HepG2 (cell line): ENCODE measurements around the gene STIMATE. TPM values are rescaled to one million over a fixed set of nuclear protein-coding genes. Genes with fewer than 3 reads are reported as not detected.

Experiments
- ATAC-seq: fragments of 200-7000 bp; cut with Tn5 transposase; 3 replicates; pipeline ENCODE4 v1.9.1; 2020; ENCODE audit warnings: mild to moderate bottlenecking, moderate library complexity
- BruUV-seq: library from RNA; stranded (reverse); fragments of 400-500 nt; replicated peaks from 2 replicates; lab custom pipeline; 2021; lab: Mats Ljungman, UMichigan
- CTCF ChIA-PET: fragments of 300-600 bp; formaldehyde crosslinking; extraction: SDS; loops from one replicate; lab custom pipeline; 2021; ENCODE audit warnings: low total read pairs, inconsistent platforms, low intra/inter-chr PET ratio; lab: Yijun Ruan, JAX
- POLR2A ChIA-PET: fragments of 350-600 bp; sonication (Branson Sonifier 250); formaldehyde crosslinking; loops from one replicate; lab custom pipeline; 2020; ENCODE audit warnings: antibody characterized with exemption, inconsistent platforms; lab: Yijun Ruan, JAX
- DNase-seq: peaks from one replicate; pipeline ENCODE4 v3.0.0-alpha.2; 2015; ENCODE audit warnings: low spot score
- FAIRE-seq: peaks from 3 replicates; lab custom pipeline; 2011; peaks lifted over from hg19 to GRCh38; lab: Jason Lieb, UNC
- H2AFZ ChIP-seq: one replicate; pipeline ENCODE4 v1.6.1; 2011; ENCODE audit warnings: low read length, inconsistent platforms
- H3K27ac ChIP-seq: fragments of 300-600 bp; 3 replicates; pipeline ENCODE4 v1.8.0; 2011; ENCODE audit warnings: mixed run types, mild to moderate bottlenecking, mixed read lengths, low read length, inconsistent platforms; ENCODE audit not compliant: insufficient read depth; ENCODE audit errors: extremely low read length
- H3K27me3 ChIP-seq, 2 experiments: fragments of 200-600 bp in 1 of 2; 2 replicates in 1 of 2; 3 replicates in 1 of 2; pipeline versions ENCODE4 v1.6.0 to v1.8.0; 2011; ENCODE audit warnings: low read length in 2 of 2, mild to moderate bottlenecking in 2 of 2, moderate library complexity in 2 of 2, inconsistent platforms in 1 of 2; ENCODE audit not compliant: insufficient read depth in 2 of 2, control insufficient read depth in 1 of 2
- H3K36me3 ChIP-seq, 2 experiments: fragments of 200-600 bp in 1 of 2; replicated peaks in 1 of 2; 2 replicates in 1 of 2; 3 replicates in 1 of 2; pipeline versions ENCODE4 v1.5.1 to v1.8.0; 2011; ENCODE audit warnings: low read length in 2 of 2, inconsistent platforms in 1 of 2; ENCODE audit not compliant: insufficient read depth in 2 of 2, control insufficient read depth in 1 of 2
- H3K4me1 ChIP-seq: 2 replicates; pipeline ENCODE4 v1.5.1; 2012; ENCODE audit warnings: low read length, inconsistent platforms; ENCODE audit not compliant: insufficient read depth
- H3K4me2 ChIP-seq: 2 replicates; pipeline ENCODE4 v1.6.0; 2011; ENCODE audit warnings: low read depth, low read length, inconsistent platforms
- H3K4me3 ChIP-seq, 3 experiments: fragments of 200-600 bp in 1 of 3; sonication (generic), shearing (Covaris generic) in 1 of 3; replicated peaks in 1 of 3; 2 replicates each; pipeline ENCODE4 v1.5.1; 2011 to 2016; ENCODE audit warnings: low read length in 3 of 3, inconsistent platforms in 2 of 3, low read depth in 2 of 3, mild to moderate bottlenecking in 2 of 3, control low read depth in 1 of 3, mixed read lengths in 1 of 3; ENCODE audit not compliant: insufficient read depth in 1 of 3
- H3K79me2 ChIP-seq: one replicate; pipeline ENCODE4 v1.6.1; 2011; ENCODE audit warnings: low read length, inconsistent platforms; ENCODE audit not compliant: insufficient read depth
- H3K9ac ChIP-seq: 2 replicates; pipeline ENCODE4 v1.6.0; 2011; ENCODE audit warnings: mild to moderate bottlenecking, low read depth, low read length, inconsistent platforms; ENCODE audit not compliant: insufficient read depth
- H3K9me3 ChIP-seq: 2 replicates; pipeline ENCODE4 v1.5.1; 2012; ENCODE audit warnings: mild to moderate bottlenecking, low read length
- H4K20me1 ChIP-seq: 2 replicates; pipeline ENCODE4 v1.6.0; 2011; ENCODE audit warnings: inconsistent platforms, mild to moderate bottlenecking, low read length, moderate library complexity; ENCODE audit not compliant: insufficient read depth
- BHLHE40 ChIP-seq: IDR thresholded peaks from 2 replicates; pipeline ENCODE4 v1.6.1; 2011; ENCODE audit warnings: low read length, improper control_type of control experiment
- CCAR2 ChIP-seq: fragments of 200-400 bp; formaldehyde crosslinking; optimal IDR thresholded peaks from 2 replicates; pipeline ENCODE3; 2018; ENCODE audit warnings: low read depth, mild to moderate bottlenecking, low read length, moderate library complexity
- NFKB2 ChIP-seq: sonication (generic); formaldehyde crosslinking; IDR thresholded peaks from 2 replicates; pipeline ENCODE4 v1.4.0; 2020; ENCODE audit warnings: missing genetic modification reagents, borderline replicate concordance
- PATZ1 ChIP-seq: sonication (generic); formaldehyde crosslinking; IDR thresholded peaks from 2 replicates; pipeline ENCODE4 v1.4.0; 2020; ENCODE audit warnings: missing genetic modification reagents
- PRDM15 ChIP-seq: sonication (generic); formaldehyde crosslinking; IDR thresholded peaks from 2 replicates; pipeline ENCODE4 v1.4.0; 2020; ENCODE audit warnings: missing genetic modification reagents
- RCOR2 ChIP-seq: IDR thresholded peaks from 2 replicates; pipeline ENCODE4 v1.6.1; 2016; ENCODE audit warnings: missing biosample characterization, missing genetic modification reagents
- USF2 ChIP-seq, 2 experiments: sonication (generic) in 1 of 2; formaldehyde crosslinking in 1 of 2; IDR thresholded peaks; 2 replicates each; pipeline versions ENCODE4 v1.5.1 to v1.6.1; 2011 to 2020; ENCODE audit warnings: borderline replicate concordance in 1 of 2, low read depth in 1 of 2, low read length in 1 of 2, mild to moderate bottlenecking in 1 of 2, missing genetic modification reagents in 1 of 2, moderate library complexity in 1 of 2
- ZBTB21 ChIP-seq: sonication (generic); formaldehyde crosslinking; IDR thresholded peaks from 2 replicates; pipeline ENCODE4 v1.4.0; 2020; ENCODE audit warnings: missing genetic modification reagents
- ZBTB7B ChIP-seq: sonication (generic); formaldehyde crosslinking; IDR thresholded peaks from 2 replicates; pipeline ENCODE4 v1.4.0; 2020; ENCODE audit warnings: missing genetic modification reagents
- ZMYM3 ChIP-seq: sonication (generic); formaldehyde crosslinking; IDR thresholded peaks from 2 replicates; pipeline ENCODE4 v1.5.1; 2020; ENCODE audit warnings: mild to moderate bottlenecking, missing genetic modification reagents
- ZNF251 ChIP-seq: sonication (generic); formaldehyde crosslinking; IDR thresholded peaks from 2 replicates; pipeline ENCODE4 v1.9.0; 2021; ENCODE audit warnings: mild to moderate bottlenecking, missing genetic modification reagents
- ZNF282 ChIP-seq: fragments of 450-650 bp; IDR thresholded peaks from 2 replicates; pipeline ENCODE4 v1.6.1; 2018; ENCODE audit not compliant: partially characterized antibody
- ZNF672 ChIP-seq: sonication (generic); formaldehyde crosslinking; IDR thresholded peaks from 2 replicates; pipeline ENCODE4 v1.8.1; 2022; ENCODE audit warnings: missing genetic modification reagents
- WGBS: methylation state at CpG from one replicate; pipeline ENCODE4 v1.1.6; 2017; ENCODE audit warnings: low lambda C conversion rate; 5-methylcytosine and 5-hydroxymethylcytosine counted together
- in situ Hi-C: cut with HindIII; loops from 2 replicates; pipeline ENCODE4 v1.10.0; 2017; ENCODE audit warnings: low pct_unique_long_range_greater_than_20kb; ENCODE audit not compliant: extremely low pct_ligation_motif_present
- intact Hi-C: fragments of 100-400 bp; cut with micrococcal nuclease; formaldehyde crosslinking; loops from one replicate; pipeline ENCODE4 v1.10.0; 2022; ENCODE audit not compliant: unreplicated experiment
- polyA plus RNA-seq, 8 experiments: library from polyadenylated mRNA; depleted of rRNA in 3 of 8; stranded (reverse) in 7 of 8; unstranded in 1 of 8; fragments of >200 nt; fragmentation: Illumina TruSeq in 4 of 8; extraction: Trizol in 4 of 8; gene quantifications; 2 replicates each; pipeline versions ENCODE4 v1.2.1 to v1.2.3, GENCODE V29; 2011 to 2016; ENCODE audit warnings: low read depth in 4 of 8, missing spikeins in 1 of 8, mixed read lengths in 1 of 8; ENCODE audit not compliant: insufficient read depth in 1 of 8
- total RNA-seq, 5 experiments: library from RNA; depleted of rRNA; stranded (reverse); fragments of >200 nt; fragmentation: Illumina TruSeq; extraction: Trizol; gene quantifications; 2 replicates each; pipeline ENCODE4 v1.2.3, GENCODE V29; 2016; ENCODE audit warnings: low read depth in 1 of 5

STIMATE gene
- total and polyA plus RNA-seq, 2 of the 13 experiments (the other 11 are each of a cell fraction or from before 2014, with no cell fraction given): 5.7 to 11.7 TPM

- no peak for TF ChIP-seq CCAR2
- TF ChIP-seq PRDM15 (CRISPR knock-in tag): no peak
- no peak for TF ChIP-seq RCOR2 (CRISPR knock-in tag)
- no peak for TF ChIP-seq PATZ1 (CRISPR knock-in tag)
- TF ChIP-seq, all 625 proteins: peak for 0
Observed at GRCh38 chr3:52838561-52839267, 58.6 kb downstream of the STIMATE start (continued).

- POLR2A ChIA-PET: no interaction called here
- intact Hi-C loops: no loop called here
- in situ Hi-C loops: no loop called here
- WGBS: 92% methylated on average over 4 of the region's 4 CpGs
- Histone ChIP-seq H3K9me3 (no peaks in the 10 kb centered on the region), H3K27me3 (no peaks in the 10 kb centered on the region), H3K27ac (no peak overlapping the region), H3K4me2 (no peak overlapping the region), H3K9ac (no peak overlapping the region), H3K36me3 (no peaks in the 10 kb centered on the region), H2AFZ (no peak overlapping the region), H3K4me3 (no peak overlapping the region), H3K79me2 (no peaks in the 10 kb centered on the region), H4K20me1 (no peaks in the 10 kb centered on the region), H3K4me1 (peaks cover 22% of the 10 kb centered on the region)
- ATAC-seq (no peak), DNase-seq (no peak), FAIRE-seq (no peak)
- no TSS peak for BruUV-seq
- CTCF ChIA-PET: no interaction called here
- TF ChIP-seq NFKB2 (CRISPR knock-in tag) (no peak), USF2 (IDR thresholded peaks at IDR 0.05; ENCODE audit: low read depth, low read length) (no peak), USF2 (CRISPR knock-in tag; IDR thresholded peaks at IDR 0.05; ENCODE audit: borderline replicate concordance) (no peak), ZMYM3 (CRISPR knock-in tag) (no peak), ZBTB21 (CRISPR knock-in tag) (no peak), ZBTB7B (CRISPR knock-in tag) (no peak), ZNF282 (no peak), BHLHE40 (no peak), ZNF251 (CRISPR knock-in tag) (no peak), ZNF672 (CRISPR knock-in tag) (no peak)
Observed at GRCh38 chr3:52836986-52837385, 60.4 kb downstream of the STIMATE start.
